Retinal pigment epithelial cell (primary cell): ENCODE measurements around the gene COL6A2.

ENCODE experiments used
- DNase-seq: peaks from one replicate; pipeline ENCODE4 v3.0.0-alpha.2; 2010; ENCODE audit warnings: low read depth
- H3K4me3 ChIP-seq: 2 replicates; pipeline ENCODE4 v1.5.1; 2011; ENCODE audit warnings: mild to moderate bottlenecking, low read length, control low read depth, moderate library complexity
- TF ChIP-seq, protein P1 (sequence below): conservative IDR thresholded peaks from 2 replicates; pipeline ENCODE4 v1.5.1; 2011; ENCODE audit warnings: low read depth, low read length, control low read depth, inconsistent platforms

Gene COL6A2

DNA sequence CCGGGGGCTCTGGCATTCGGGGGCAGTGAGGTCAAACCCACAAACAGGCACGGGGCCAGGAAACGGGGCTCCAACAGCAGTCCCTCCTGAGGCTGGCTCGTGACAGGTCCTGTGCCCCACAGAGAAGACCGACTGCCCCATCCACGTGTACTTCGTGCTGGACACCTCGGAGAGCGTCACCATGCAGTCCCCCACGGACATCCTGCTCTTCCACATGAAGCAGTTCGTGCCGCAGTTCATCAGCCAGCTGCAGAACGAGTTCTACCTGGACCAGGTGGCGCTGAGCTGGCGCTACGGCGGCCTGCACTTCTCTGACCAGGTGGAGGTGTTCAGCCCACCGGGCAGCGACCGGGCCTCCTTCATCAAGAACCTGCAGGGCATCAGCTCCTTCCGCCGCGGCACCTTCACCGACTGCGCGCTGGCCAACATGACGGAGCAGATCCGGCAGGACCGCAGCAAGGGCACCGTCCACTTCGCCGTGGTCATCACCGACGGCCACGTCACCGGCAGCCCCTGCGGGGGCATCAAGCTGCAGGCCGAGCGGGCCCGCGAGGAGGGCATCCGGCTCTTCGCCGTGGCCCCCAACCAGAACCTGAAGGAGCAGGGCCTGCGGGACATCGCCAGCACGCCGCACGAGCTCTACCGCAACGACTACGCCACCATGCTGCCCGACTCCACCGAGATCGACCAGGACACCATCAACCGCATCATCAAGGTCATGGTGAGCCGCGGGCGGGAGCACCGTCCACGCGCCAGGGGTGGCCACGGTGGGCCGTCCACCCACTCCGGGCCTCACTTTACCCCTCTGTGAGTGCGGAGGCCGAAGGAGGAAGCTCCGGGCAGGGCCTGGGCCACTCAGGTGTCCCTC, 14.2 kb downstream of the COL6A2 start:
- no peak overlapping the region for H3K4me3 ChIP-seq
- DNase-seq = no peak
- TF ChIP-seq, protein P1, sequence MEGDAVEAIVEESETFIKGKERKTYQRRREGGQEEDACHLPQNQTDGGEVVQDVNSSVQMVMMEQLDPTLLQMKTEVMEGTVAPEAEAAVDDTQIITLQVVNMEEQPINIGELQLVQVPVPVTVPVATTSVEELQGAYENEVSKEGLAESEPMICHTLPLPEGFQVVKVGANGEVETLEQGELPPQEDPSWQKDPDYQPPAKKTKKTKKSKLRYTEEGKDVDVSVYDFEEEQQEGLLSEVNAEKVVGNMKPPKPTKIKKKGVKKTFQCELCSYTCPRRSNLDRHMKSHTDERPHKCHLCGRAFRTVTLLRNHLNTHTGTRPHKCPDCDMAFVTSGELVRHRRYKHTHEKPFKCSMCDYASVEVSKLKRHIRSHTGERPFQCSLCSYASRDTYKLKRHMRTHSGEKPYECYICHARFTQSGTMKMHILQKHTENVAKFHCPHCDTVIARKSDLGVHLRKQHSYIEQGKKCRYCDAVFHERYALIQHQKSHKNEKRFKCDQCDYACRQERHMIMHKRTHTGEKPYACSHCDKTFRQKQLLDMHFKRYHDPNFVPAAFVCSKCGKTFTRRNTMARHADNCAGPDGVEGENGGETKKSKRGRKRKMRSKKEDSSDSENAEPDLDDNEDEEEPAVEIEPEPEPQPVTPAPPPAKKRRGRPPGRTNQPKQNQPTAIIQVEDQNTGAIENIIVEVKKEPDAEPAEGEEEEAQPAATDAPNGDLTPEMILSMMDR = no peak

DNA sequence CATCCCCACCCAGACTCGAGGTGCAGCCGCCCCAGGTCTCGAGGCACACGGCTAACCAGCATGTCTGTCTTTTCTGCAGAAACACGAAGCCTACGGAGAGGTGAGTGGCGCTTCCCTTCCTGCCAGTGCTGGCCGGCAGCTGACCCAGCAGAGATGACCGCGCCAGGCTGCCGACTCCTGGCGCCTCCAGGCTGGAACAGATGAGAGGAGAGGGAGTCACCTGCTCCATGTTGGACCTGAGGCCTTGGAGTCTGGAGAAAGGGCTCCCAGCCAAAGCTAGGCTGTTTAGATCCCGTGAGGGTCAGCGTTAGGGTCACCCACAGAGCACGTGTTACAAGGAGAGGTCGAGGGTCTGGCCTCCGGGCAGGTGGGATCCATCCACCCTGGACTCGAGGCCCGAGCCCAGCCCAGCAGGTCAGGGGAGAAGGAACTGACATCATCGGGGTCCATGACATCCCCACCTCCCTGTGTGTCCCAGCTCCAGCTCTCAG, 14.9 kb downstream of the COL6A2 start:
- H3K4me3 ChIP-seq = no peak overlapping the region
- TF ChIP-seq, protein P1 = no peak
- no peak for DNase-seq

DNA sequence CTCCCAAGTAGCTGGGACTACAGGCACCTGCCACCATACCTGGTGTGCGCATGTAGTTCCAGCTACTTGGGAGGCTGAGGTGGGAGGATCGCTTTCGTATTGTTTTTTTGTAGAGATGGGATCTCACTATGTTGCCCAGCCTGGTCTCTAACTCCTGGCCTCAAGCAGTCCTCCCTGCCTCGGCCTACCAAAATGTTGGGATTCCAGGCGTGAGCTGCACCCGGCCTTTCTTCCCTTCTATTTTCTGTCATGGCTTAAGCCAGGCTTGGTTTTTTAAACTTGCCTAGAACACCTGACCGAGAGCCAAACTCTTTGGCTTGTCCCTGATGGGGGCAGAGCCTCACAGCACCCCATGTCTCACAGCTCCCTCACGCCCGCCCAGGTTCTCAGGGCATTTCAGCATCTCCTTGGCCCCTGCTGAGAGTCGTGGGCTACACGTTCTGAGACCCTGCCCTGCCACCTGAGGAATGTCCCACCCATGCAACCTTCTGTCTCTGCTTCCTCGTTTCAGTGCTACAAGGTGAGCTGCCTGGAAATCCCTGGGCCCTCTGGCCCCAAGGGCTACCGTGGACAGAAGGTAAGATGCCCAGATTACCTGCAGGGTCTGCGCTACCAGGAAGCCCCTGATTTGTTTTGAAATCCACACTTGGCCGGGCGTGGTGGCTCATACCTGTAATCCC, 15.7 kb downstream of the COL6A2 start:
- TF ChIP-seq, protein P1 = no peak
- no peak for DNase-seq
- no peak overlapping the region for H3K4me3 ChIP-seq

DNA sequence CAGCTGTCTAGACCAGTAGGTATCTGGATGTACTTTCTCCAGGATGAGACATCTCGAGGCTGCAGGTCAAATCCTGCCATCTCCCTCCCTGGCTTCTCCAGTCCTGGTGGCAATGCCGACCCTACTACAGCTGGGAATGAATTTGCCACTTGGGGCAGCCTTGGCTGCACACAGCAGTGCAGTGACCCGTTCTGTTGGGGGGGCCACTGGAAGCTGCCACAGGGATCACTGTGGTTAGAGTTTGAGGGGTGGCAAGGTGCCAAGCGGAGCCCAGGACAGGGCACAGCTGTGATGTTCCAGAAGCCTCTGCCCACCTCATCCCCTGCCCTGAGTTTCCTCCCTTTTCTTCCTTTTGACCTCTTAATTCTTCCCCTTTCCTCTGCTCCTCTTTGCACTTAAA, 17.1 kb downstream of the COL6A2 start:
- TF ChIP-seq, protein P1 = no peak
- no peak for DNase-seq
- no peak overlapping the region for H3K4me3 ChIP-seq

DNA sequence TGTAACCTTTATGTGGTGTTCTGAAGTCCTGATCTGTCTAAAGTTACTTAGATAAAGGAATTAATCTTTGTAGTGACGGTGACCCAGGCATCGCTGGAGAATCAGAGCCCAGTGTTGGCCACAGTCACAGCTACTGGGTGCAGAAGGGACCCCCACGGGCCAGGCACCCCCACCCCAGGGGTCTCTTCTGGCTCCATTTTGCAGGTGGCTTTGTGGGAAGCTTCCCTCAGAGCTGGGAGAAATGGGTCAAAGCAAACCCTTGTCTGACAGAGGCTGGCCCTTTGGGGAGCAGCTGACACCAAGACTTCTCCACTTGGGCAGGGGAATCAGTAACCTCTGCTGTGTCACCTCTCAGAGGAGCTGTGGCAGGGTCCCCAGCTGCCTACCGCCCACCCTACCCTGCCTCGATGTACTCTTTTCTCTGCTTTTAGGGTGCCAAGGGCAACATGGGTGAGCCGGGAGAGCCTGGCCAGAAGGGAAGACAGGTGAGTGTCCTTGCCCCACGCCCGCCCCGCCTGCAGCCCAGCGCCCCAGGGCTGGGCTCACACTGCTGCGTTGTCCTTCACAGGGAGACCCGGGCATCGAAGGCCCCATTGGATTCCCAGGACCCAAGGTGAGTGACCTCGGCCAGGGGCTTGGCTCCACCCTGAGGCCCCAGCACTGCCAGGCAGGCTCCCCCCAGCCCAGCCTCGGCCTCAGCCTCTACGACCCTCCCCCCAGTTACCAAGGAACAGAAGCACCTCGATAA, 17.7 kb downstream of the COL6A2 start:
- TF ChIP-seq, protein P1 = no peak
- no peak for DNase-seq
- no peak overlapping the region for H3K4me3 ChIP-seq

DNA sequence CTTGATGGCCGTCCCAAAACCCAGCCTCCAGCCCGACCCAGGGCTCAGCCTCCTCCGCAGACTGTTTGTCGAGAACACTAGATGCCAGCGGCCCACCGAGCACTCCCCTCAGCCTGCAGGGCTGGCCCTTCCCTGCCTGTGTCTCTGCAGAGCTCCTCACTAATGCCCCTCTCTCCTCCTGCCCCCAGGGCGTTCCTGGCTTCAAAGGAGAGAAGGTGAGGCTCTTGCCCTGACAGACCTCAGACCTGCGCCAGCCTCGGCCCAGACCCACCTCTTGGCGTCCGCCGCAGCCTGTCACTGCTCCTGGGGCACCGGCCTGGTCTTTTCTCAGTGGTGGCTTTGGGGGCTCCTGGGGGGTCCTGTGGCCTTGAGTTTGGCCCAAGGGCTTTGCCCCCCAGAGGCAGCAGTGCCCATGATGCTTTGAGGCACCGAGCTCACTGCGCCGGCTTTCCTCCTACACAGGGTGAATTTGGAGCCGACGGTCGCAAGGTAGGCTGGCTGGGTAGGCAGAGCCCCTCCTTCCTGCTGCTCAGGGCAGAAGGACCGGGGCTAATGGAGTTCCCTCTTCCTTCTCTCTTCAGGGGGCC, 18.4 kb downstream of the COL6A2 start:
- TF ChIP-seq, protein P1 = no peak
- no peak overlapping the region for H3K4me3 ChIP-seq
- DNase-seq = no peak
